ENCODE data around the gene CFAP97D1. TPM values are rescaled to one million over a fixed set of nuclear protein-coding genes. Genes with fewer than 3 reads are reported as not detected.

Gene CFAP97D1
- total and polyA plus RNA-seq, 2 experiments from 2014 or later, result not detected

- H3K27me3 ChIP-seq, result no peaks in the 10 kb centered on the region
- H3K4me3 ChIP-seq, result no peak overlapping the region
- H3K4me1 ChIP-seq (ENCODE audit: low read depth), result peaks cover 16% of the 10 kb centered on the region
- H3K27ac ChIP-seq, result no peak overlapping the region
- TF ChIP-seq CTCF (IDR thresholded peaks at IDR 0.05; ENCODE audit: low read depth, low read length), result no peak
- H3K9me3 ChIP-seq (ENCODE audit: low read depth), result no peaks in the 10 kb centered on the region
- H3K36me3 ChIP-seq, result no peaks in the 10 kb centered on the region
- DNase-seq (ENCODE audit: low read depth in 1 of 2, low spot score in 1 of 2), result no peak
These were observed 40.5 kb downstream of the CFAP97D1 start for GRCh38 chr17:43820759-43821158.

- H3K27ac ChIP-seq, result no peak overlapping the region
- H3K27me3 ChIP-seq, result no peaks in the 10 kb centered on the region
- DNase-seq (ENCODE audit: low read depth in 1 of 2, low spot score in 1 of 2), result peak in 1 of 2 donors; percentile 61
- no peaks in the 10 kb centered on the region for H3K9me3 ChIP-seq (ENCODE audit: low read depth)
- TF ChIP-seq CTCF (IDR thresholded peaks at IDR 0.05; ENCODE audit: low read depth, low read length), result no peak
- H3K4me3 ChIP-seq, result no peak overlapping the region
- H3K36me3 ChIP-seq, result no peaks in the 10 kb centered on the region
- peaks cover 3% of the 10 kb centered on the region for H3K4me1 ChIP-seq (ENCODE audit: low read depth)
These were observed 42.4 kb downstream of the CFAP97D1 start for GRCh38 chr17:43822570-43823190.

- no peak overlapping the region for H3K27ac ChIP-seq
- TF ChIP-seq CTCF (IDR thresholded peaks at IDR 0.05; ENCODE audit: low read depth, low read length), result no peak
- H3K9me3 ChIP-seq (ENCODE audit: low read depth), result no peaks in the 10 kb centered on the region
- no peak for DNase-seq (ENCODE audit: low read depth in 1 of 2, low spot score in 1 of 2)
- H3K36me3 ChIP-seq, result no peaks in the 10 kb centered on the region
- H3K4me3 ChIP-seq, result no peak overlapping the region
- H3K27me3 ChIP-seq, result no peaks in the 10 kb centered on the region
- H3K4me1 ChIP-seq (ENCODE audit: low read depth), result no peaks in the 10 kb centered on the region
These were observed 43.3 kb downstream of the CFAP97D1 start for GRCh38 chr17:43823350-43824084.

- Histone ChIP-seq H3K27me3 (no peaks in the 10 kb centered on the region), H3K27ac (no peak overlapping the region), H3K9me3 (ENCODE audit: low read depth) (no peaks in the 10 kb centered on the region), H3K4me1 (ENCODE audit: low read depth) (no peaks in the 10 kb centered on the region), H3K36me3 (no peaks in the 10 kb centered on the region), H3K4me3 (no peak overlapping the region)
- no peak for TF ChIP-seq CTCF (IDR thresholded peaks at IDR 0.05; ENCODE audit: low read depth, low read length)
- DNase-seq (ENCODE audit: low read depth in 1 of 2, low spot score in 1 of 2), result no peak
These were observed 45.3 kb downstream of the CFAP97D1 start for GRCh38 chr17:43825567-43825966.

GRCh38 chr17:43826206-43826605 lies 46.0 kb downstream of the CFAP97D1 start:
- H3K4me3 ChIP-seq, result no peak overlapping the region
- H3K4me1 ChIP-seq (ENCODE audit: low read depth), result peaks cover under 1% of the 10 kb centered on the region
- H3K27me3 ChIP-seq, result no peaks in the 10 kb centered on the region
- no peak for DNase-seq (ENCODE audit: low read depth in 1 of 2, low spot score in 1 of 2)
- TF ChIP-seq CTCF (IDR thresholded peaks at IDR 0.05; ENCODE audit: low read depth, low read length), result no peak
- H3K36me3 ChIP-seq, result no peaks in the 10 kb centered on the region
- no peak overlapping the region for H3K27ac ChIP-seq
- H3K9me3 ChIP-seq (ENCODE audit: low read depth), result no peaks in the 10 kb centered on the region
